PFSK-1 (cell line): ENCODE measurements around the gene GFPT1.

Experiments
- FOXP2 ChIP-seq: optimal IDR thresholded peaks from 2 replicates; pipeline ENCODE3; 2011; ENCODE audit warnings: borderline replicate concordance, control low read depth, inconsistent platforms; ENCODE audit not compliant: insufficient read depth; ENCODE audit errors: extremely low read length, extremely low read depth
- POLR2AphosphoS5 ChIP-seq: IDR thresholded peaks from 2 replicates; pipeline ENCODE4 v1.6.1; 2012; ENCODE audit warnings: low read depth, mild to moderate bottlenecking, control low read depth, low read length, moderate library complexity
- SIN3A ChIP-seq: IDR thresholded peaks from 2 replicates; pipeline ENCODE4 v1.6.1; 2012; ENCODE audit warnings: mild to moderate bottlenecking, low read length, moderate library complexity, borderline replicate concordance; ENCODE audit not compliant: insufficient read depth
- TAF1 ChIP-seq: IDR thresholded peaks from 2 replicates; pipeline ENCODE4 v1.6.1; 2012; ENCODE audit warnings: low read length, control low read depth, borderline replicate concordance; ENCODE audit not compliant: insufficient read depth
- TF ChIP-seq, protein P1 (sequence below), 2 experiments: IDR thresholded peaks; 2 replicates each; pipeline versions ENCODE4 v1.6.1 to v1.8.0; 2011 to 2012; ENCODE audit warnings: low read depth in 2 of 2, low read length in 2 of 2, control low read depth in 1 of 2, inconsistent platforms in 1 of 2, mild to moderate bottlenecking in 1 of 2, moderate library complexity in 1 of 2; ENCODE audit not compliant: insufficient read depth in 1 of 2

GRCh38 chr2:69305166-69305565 is 81.9 kb downstream of the GFPT1 start:
- TF ChIP-seq TAF1 (no peak), POLR2AphosphoS5 (no peak), SIN3A (no peak), FOXP2 (no peak)
- TF ChIP-seq, protein P1, sequence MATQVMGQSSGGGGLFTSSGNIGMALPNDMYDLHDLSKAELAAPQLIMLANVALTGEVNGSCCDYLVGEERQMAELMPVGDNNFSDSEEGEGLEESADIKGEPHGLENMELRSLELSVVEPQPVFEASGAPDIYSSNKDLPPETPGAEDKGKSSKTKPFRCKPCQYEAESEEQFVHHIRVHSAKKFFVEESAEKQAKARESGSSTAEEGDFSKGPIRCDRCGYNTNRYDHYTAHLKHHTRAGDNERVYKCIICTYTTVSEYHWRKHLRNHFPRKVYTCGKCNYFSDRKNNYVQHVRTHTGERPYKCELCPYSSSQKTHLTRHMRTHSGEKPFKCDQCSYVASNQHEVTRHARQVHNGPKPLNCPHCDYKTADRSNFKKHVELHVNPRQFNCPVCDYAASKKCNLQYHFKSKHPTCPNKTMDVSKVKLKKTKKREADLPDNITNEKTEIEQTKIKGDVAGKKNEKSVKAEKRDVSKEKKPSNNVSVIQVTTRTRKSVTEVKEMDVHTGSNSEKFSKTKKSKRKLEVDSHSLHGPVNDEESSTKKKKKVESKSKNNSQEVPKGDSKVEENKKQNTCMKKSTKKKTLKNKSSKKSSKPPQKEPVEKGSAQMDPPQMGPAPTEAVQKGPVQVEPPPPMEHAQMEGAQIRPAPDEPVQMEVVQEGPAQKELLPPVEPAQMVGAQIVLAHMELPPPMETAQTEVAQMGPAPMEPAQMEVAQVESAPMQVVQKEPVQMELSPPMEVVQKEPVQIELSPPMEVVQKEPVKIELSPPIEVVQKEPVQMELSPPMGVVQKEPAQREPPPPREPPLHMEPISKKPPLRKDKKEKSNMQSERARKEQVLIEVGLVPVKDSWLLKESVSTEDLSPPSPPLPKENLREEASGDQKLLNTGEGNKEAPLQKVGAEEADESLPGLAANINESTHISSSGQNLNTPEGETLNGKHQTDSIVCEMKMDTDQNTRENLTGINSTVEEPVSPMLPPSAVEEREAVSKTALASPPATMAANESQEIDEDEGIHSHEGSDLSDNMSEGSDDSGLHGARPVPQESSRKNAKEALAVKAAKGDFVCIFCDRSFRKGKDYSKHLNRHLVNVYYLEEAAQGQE (IDR thresholded peaks at IDR 0.05; ENCODE audit: insufficient read depth in 1 of 2, low read depth in 2 of 2, low read length in 2 of 2): no peak
